Stimulated activated CD4-positive, alpha-beta T cell treated with anti-CD3 and anti-CD28 coated beads, Interleukin-1b, Interleukin-23, amount 100 ng/mL, for 24 hours (primary cell): ENCODE data around the gene CDK19.

Experiments used
- DNase-seq, 4 experiments: peaks; one replicate each; pipeline ENCODE4 v3.0.0-alpha.2; 2020; ENCODE audit warnings: low read depth in 4 of 4, low spot score in 1 of 4

Gene CDK19

DNA sequence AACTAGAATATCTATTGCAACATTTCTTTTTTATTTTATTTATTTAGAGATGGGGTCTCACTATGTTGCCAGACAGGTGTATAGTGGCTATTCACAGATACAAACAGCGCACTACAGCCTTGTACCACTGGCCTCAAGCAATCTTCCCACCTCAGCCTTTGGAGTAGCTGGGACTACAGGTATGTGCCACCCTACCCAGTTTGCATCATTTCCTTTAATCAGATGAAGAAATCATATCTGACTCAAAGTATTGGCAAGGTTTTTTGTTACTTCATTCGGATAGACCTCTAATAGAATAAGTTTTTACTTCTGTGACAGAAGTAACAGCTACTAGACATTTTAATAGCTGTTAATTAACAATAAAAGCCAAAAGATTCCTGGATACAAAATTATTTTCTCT, 153.9 kb downstream of the CDK19 start:
- no peak for DNase-seq

DNA sequence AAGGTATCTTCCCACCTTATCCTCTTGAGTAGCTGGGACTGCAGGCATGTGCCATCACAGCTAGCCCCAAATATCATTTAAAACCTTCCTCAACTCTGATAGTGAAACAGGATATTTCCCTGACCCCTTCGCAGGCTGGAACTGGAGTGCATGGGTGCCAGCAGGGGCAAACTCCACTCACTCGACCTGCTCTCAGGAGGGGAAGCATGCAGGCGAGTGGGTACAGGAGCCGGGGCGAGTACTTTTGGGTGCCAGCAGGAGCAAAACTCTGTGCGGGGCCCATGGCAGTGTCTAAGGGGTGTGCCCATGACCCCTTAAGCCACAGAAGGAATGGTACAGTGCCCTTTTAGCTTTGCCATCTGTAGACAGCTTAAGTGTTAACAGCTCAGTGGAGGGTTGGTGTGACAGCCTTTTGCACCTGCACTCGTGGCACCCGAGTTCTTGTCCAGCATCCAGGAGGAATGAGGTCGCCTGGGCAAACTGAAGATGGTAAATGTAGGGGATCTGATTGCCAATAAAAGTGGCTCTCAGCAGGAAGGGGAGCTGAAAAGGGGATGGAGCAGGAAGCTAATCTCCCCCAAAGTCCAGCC, 155.1 kb downstream of the CDK19 start:
- DNase-seq = no peak

DNA sequence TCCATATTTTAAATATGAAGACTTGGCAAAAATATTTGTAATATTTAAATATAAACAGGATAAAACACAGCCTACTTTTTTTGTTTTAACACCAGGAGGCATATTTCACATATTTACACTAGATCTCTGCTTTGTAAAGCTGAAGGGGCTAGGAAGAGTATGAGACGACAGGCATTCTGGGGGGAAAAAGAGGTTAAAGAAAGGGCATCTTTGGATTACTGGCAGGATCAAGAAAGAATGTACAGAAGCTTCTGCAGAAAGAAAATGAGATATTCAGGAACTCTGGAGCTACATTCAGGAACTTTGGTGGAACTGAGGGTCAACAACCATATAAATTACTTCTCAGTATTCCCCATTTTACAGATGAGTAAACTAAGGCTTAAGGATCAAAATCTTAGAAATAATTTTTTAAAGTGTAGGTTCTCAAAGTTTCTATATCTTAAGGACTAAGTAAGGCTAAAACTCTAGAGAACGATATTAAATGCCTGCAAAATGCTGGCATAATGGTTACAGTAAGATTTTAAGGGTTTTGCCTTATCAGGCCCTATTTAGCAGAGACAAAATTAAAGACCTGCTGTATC, 156.5 kb downstream of the CDK19 start:
- no peak for DNase-seq

DNA sequence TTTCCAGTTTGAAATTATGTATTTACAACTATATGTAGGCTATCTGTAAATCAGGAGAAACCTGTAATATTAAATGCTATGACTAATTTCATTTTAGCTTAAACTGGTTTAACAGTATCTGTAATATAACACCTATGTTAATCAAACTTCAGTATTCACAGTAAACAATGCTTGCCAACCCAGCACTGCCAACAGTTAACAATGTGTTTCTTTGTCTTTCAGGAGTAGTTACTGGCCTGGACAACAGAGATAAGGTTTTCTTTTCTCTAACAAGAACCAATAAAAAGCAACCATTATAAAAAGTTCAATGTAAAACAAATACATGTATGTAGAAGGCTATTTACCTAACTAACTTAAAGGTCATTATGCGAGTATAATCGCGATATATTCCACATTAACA, 158.8 kb downstream of the CDK19 start:
- no peak for DNase-seq

DNA sequence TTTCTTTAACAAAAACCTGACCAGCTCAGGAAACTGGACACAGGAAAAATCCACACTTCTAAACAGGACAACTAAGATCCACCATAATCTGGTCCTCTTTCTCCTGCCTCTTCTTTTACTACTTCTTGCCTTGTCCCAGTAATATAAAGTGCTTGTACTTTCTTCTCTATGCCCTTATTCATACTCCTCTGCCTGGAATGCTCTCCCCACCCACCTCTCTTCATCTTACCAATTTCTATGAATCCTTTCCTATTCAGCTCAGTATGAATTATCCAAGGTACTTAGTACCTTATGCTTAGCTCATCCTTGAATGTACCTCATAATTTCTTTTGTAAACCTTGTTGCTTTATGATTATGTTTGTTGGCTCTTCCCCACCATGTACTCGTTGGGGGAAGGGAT, 159.4 kb downstream of the CDK19 start:
- DNase-seq = no peak

DNA sequence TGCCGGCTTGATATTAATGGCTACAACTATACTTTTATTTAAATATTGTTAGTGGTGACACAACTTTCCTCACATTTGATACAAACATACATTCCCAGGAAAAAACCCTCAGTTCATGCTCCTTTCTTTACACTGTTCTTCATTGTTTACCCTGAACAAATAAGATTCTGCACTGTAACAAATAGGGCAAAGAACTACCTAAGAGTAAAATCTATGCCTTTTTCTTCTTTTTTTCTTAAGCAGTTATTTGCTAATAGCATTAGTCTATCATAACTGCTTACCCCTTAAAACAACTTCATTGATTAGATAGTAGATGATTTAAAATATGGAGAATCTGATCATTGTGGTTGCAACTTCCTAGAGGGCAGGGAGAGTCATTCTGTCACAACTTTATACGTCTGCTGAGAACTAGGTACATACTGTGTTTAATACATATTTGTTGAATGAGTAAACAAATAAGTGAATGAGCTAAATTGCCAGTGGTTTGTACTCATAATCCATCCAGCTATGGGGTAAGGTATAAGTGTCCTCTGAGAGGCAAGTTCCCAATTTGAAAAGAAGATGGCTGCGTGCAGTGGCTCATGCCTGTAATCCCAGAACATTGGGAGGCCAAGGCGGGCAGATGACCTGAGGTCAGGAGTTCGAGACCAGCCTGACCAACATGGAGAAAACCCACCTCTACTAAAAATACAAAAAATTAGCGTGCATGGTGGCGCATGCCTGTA, 161.0 kb downstream of the CDK19 start:
- no peak for DNase-seq

DNA sequence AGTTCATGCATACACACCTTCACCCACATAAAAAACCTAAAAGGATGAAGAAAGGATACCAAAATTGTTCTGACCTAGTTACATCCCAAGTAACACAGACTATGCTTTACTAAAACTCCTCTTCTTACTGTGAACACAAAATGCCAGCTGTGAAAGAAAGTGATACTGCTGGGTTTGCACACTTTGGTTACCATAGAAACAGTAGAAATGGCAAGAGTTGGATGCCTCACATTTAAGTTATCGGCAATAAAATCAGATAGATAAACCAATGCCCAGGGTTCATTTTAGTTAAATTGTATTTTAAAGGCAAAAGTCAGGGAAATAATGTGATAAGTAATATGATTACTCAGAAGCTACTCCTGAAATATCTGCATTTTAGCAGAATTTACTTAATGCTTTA, 161.9 kb downstream of the CDK19 start:
- DNase-seq = no peak

DNA sequence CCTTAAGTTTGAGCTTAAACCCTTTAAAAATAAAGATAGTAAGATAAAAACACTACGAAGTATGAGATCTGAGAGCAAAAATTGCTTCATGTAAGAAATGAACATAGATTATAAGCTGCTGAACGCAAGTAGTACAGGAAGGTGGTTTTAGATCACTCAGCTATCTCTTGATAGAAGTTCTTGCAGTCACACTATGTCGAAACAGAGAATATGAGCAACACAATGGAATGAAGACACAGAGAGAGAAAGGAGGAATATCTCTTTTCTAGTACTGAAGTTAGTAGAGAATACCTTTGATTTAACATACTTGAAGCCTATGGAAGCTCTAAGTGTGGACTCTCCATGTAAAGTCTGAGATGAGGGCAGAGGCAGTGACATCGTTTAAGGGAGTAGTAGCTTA, 162.7 kb downstream of the CDK19 start:
- no peak for DNase-seq

DNA sequence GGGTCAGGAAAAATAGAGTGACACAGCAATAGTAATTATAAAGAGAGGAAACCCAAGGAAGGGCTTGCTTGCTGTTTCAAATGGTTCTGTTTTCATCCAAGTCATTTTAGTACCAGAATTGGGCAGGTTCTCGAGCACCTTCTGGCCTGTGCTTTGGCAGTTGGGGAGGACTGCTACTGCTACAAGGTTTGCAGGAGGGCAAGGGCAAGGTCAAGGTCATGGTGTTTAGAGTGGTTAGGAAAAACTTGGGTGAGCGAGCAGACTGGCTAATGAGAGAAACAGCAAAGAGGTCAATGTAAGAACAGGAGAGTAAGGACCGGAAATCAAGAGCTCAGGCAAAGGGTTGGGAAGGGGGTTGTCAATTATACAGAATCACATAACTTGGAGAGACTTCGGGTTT, 164.5 kb downstream of the CDK19 start:
- DNase-seq = no peak

DNA sequence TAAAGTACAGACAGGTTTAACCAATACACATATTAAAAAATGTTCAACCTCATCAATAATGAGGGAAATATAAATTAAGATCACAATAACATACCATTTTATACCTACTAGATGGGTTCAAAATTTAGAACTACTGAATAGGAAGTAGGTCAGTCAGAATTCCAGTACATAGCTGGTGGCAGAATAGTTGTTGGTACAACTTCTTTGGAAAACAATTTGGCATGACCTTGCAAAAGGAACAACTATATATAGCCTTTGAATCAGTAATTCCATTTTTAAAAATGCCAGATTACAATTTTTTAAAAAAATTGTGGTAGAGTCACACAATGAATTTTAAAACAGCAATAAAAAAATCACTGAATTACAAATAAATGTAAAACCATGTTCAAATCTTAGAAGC, 165.6 kb downstream of the CDK19 start:
- DNase-seq = no peak

DNA sequence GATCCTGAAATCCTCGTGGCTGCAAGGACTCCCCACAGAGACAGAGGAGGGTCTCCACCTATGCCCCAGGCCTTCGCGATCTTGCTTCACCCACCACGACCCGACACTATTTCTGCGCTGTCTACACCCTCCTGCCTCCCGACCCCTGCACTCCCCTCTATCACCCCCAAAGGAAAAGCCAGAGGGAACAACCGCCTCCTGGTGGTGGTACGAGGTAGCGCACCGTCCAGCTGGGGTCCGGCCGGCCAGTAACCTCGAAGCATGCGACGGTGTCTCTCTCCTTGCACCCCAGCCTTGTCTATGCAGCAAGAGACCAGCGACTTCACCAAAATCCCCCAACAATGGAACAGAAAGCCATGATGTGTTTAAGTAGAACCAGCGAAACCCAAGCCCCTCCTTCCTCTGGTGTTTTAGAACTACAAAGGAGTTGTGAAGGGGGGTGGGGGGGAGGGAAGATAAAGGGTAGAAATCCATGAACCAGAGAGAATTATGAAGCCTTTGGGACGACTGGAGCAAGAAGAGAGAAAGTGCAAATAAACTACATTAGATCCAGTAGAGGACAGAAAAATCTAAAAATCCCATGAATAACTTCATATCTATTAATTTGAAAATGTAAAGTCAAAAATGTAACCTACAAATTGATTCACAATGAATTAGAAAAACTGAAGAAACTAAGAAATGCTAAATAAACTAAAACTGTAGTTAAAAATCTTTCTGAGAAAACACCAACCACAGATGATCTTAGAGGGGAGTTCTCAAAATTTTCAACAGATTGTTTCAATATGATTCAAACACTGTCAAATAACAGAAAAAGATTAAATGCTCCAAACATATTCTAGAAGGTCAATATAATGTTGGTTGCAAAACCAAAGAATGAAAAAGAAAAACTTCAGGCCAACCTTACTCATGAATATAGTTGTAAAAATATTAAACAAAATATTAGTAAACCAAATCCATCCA, 168.0 kb downstream of the CDK19 start:
- DNase-seq = no peak

DNA sequence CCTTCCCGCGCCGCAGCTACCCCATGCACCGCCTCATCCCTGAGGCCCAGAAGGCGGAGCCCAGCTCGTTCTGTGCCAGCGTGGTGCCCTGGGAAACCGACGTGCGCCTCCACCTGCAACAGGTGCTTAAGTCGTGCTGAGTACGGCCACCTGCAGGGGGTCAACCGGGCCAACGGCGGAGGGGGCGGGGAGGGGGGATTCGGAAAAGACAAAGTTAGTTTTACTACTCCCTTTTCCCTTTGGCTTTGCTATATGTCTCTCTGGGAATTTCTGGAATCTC, 168.9 kb downstream of the CDK19 start:
- no peak for DNase-seq

DNA sequence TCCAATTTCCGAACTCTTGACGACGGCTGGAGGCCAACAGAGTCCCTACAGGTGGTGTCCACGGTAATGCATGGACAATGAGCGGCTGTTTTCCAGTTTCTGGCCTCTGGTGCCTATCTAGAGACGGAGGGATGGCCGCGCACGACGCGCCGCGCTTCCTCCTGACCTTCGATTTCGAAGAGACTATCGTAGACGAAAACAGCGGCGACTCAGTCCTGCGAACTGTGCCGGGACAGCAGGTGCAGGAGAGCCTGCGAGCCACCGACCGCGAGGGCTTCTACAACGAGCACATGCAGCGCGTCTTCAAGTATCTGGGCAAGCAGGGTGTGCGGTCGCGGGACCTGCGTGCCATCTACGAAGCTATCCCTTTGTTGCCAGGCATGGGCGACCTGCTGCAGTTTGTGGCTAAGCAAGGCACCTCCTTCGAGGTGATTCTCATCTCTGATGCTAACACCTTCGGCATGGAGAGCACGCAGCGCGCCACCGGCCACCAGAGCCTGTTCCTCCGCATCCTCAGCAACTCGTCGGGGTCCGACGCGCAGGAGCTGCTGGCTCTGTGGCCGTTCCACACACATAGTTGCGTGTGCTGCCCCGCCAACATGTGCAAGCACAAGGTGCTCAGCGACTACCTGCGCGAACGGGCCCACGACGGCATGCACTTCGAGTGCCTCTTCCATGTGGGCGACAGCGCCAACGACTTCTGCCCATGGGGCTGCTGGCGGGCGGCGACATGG, 169.4 kb downstream of the CDK19 start:
- DNase-seq = no peak

DNA sequence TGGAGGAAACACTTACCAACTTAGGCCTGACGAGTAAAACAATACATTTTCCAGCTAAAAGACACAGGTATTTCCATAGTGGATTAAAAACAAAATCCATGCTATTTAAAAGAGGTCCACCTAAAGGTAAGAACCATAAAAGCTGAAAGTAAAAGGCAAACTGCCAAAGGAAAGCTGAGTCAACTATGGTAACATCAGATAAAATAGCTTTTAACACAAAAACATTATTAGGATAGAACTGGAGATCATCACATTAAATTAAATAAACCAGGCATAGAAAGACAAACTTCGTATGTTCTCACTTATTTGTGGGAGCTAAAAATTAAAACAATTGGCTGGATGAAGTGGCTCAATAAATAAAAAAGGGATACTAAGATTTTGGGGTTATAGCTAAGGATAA, 172.1 kb downstream of the CDK19 start:
- DNase-seq = no peak

DNA sequence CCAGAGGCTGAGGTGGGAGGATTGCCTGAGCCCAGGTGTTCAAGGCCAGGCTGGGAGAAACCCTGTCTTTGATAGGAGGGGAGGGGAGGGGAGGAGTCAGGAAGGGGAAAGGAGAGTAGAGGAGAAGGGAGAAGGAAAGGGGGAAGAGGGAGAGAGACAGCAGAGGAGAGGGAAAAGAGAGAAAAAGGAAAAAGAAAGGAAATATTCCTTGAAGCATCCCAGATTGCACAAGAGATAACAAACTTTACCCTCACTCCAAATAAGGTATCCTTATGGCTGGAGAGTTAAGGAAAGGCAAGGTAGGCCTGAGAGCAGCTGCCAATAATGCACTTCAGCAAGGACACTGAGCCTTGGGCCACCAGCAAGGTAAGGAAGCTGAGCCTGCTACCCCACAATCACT, 172.6 kb downstream of the CDK19 start:
- DNase-seq = no peak

DNA sequence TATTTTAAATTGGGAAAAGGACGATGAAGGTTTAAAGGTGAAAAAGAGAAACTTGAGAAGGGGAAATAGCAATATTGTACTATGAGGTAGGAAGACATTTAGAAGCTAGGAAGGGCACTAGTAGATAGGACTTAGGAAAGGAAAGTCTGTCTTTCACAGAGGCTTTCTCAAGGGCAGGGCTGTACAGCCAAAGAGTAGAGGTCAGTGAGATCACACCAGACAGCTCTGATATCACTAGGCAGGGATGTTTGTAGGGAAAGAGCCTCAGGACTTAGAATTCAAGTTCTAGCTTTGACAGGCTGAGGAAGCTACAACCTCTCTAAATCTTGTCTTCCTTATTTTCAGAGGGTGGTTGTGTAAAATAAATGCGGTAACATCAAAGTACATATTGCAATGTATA, 178.5 kb downstream of the CDK19 start:
- DNase-seq = no peak

DNA sequence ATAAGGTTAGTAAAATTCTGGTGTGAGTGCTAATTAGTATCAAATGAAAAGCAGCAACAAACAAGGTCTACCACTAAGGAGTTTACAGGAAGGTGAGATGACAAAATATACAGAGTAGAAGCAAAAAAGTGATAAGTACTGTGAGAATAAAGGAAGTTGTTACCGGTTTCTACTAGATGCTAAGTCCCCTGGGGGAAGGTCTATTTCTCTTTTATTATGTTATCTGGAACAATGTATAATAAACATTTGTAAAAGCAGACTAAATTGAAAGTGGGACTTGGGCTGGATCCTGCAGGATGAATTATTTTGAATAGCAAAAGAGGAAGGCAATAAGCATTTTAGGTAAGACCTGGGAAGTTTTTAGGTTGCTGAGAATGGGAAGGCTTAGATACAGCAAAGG, 180.2 kb downstream of the CDK19 start:
- DNase-seq = no peak

DNA sequence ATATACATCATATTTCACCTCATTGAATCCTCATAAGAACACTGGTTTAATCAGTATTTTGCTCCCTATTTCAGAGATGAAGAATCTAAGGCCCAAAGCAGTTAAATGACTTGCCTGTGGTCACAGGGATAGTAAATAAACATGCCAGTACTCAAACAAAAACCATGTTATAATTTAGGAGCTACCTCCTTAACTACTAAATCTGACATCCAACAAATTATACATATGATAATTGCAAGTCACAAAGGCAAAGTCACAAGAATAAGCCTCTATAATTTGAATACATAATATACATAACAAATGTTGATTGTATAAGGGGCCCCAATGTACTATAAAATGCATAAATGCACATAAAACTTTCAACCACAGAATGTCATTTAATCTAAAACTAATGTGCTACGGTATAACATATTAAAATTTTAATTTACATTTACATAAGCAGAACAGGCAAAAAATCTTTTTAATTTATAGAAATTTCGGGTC, 181.5 kb downstream of the CDK19 start:
- no peak for DNase-seq

DNA sequence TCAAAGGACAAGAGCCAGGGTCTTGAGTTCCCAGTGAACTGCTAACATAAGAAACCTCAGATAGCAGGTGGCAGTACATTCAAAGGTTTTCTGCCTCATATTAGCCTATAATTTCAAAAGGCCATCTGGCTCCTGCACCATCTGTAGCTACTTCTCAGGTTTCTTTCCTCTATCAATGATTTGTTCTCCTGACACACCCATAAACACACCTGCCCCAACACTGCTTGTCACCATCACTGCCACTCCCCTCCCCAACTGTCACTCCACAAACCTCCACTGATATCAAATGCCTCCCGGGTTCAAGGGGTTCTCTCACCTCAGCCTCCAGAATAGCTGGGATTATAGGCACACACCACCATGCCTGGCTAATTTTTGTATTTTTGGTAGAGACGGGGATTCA, 186.1 kb downstream of the CDK19 start:
- no peak for DNase-seq

DNA sequence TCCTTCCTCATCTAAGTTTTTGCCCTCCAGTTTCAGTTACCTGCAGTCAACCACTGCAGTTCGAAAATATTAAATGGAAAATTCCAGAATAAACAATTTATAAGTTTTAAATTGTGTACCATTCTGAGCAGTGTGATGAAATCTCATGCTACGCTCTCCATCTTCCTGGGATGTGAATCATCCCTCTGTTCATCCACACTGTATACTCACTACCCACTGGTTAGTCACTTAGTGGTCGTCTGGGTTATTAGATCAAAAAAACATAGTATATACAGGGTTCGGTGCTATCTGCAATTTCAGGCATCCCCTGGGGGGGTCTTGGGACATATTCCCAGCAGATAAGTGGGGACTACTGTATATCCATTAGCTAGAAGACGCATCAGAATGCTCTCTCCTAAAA, 186.9 kb downstream of the CDK19 start:
- DNase-seq = no peak

DNA sequence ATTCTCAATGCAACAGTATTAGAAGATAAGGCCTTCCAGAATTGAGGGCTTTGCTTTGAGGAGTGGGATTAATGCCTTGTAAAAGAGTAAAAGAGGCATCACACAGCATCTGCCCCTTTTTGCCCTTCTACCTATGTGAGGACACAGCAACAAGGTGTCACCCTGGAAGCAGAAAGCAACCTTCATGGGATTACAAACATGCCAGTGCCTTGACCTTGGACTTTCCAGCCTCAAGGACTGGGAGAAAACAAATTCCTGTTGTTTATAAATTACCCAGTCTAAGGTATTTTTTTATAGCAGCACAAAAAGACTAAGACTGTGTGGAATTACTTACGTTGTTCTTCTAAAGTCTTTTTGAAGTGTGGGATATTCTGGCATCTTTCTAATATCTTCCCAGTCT, 188.8 kb downstream of the CDK19 start:
- DNase-seq = no peak
